HG03039 (cell line): ENCODE data around the gene PIH1D2.
"Not testable (repeated sequence)": the region's sequence is repeated elsewhere in the genome, so short reads cannot be mapped to it uniquely, and the experiment has no call there.

Experiments used
- ATAC-seq: cut with Tn5 transposase; IDR thresholded peaks from one replicate; pipeline ENCODE4 v1.9.1; 2021; ENCODE audit warnings: mild to moderate bottlenecking, moderate library complexity; ENCODE audit not compliant: unreplicated experiment

Gene PIH1D2

GRCh38 chr11:112073941-112074811 lies at the start of gene PIH1D2, which contains the start of gene NKAPD1:
TSS of gene PIH1D2 (minus strand) at chr11:112074017. CDS start at chr11:112073174, 843 bp downstream.
TSS of gene NKAPD1 (plus strand) at chr11:112074299. CDS start at chr11:112075575, 1,276 bp downstream.
- ATAC-seq: peak; percentile 88

- ATAC-seq: no peak
Measured at GRCh38 chr11:112123129-112123528, 49.3 kb upstream of the PIH1D2 start.

GRCh38 chr11:112121981-112122615 lies 48.3 kb upstream of the PIH1D2 start:
- ATAC-seq: no peak

- no peak for ATAC-seq
Measured at GRCh38 chr11:112118176-112118575, 44.4 kb upstream of the PIH1D2 start.

- ATAC-seq: no peak
Measured at GRCh38 chr11:112115386-112115785, 41.6 kb upstream of the PIH1D2 start.

GRCh38 chr11:112114460-112114859 lies 40.6 kb upstream of the PIH1D2 start:
- ATAC-seq: no peak

GRCh38 chr11:112113539-112114457 lies 40.0 kb upstream of the PIH1D2 start:
- ATAC-seq: no peak

GRCh38 chr11:112106070-112106469 lies 32.3 kb upstream of the PIH1D2 start:
- no peak for ATAC-seq

GRCh38 chr11:112103446-112103845 lies 29.6 kb upstream of the PIH1D2 start:
- no peak for ATAC-seq

GRCh38 chr11:112100462-112100861 lies 26.6 kb upstream of the PIH1D2 start:
- ATAC-seq: no peak

- no peak for ATAC-seq
Measured at GRCh38 chr11:112097734-112098528, 24.1 kb upstream of the PIH1D2 start.

GRCh38 chr11:112096194-112096593 lies 22.4 kb upstream of the PIH1D2 start:
- no peak for ATAC-seq

GRCh38 chr11:112095302-112095701 lies 21.5 kb upstream of the PIH1D2 start:
- ATAC-seq: not testable (repeated sequence)

- ATAC-seq: no peak
Measured at GRCh38 chr11:112087212-112087611, 13.4 kb upstream of the PIH1D2 start.

- peak; percentile 91 for ATAC-seq
Measured at GRCh38 chr11:112086422-112087191, 12.8 kb upstream of the PIH1D2 start, which contains the start of the genes SDHD and TIMM8B. TSS of gene SDHD (plus strand) at chr11:112086873. CDS start at chr11:112086908, 35 bp downstream. TSS of gene TIMM8B (minus strand) at chr11:112086756. CDS start at chr11:112086723, 33 bp downstream.

GRCh38 chr11:112085822-112086421 lies 12.1 kb upstream of the PIH1D2 start:
- peak; percentile 25 for ATAC-seq

- ATAC-seq: no peak
Measured at GRCh38 chr11:112082729-112083128, 8.9 kb upstream of the PIH1D2 start.

GRCh38 chr11:112062923-112063322 lies 10.9 kb downstream of the PIH1D2 start:
- ATAC-seq: no peak

- no peak for ATAC-seq
Measured at GRCh38 chr11:112058103-112058502, 15.7 kb downstream of the PIH1D2 start.
